ENCODE measurements around the gene FILIP1.

DNA sequence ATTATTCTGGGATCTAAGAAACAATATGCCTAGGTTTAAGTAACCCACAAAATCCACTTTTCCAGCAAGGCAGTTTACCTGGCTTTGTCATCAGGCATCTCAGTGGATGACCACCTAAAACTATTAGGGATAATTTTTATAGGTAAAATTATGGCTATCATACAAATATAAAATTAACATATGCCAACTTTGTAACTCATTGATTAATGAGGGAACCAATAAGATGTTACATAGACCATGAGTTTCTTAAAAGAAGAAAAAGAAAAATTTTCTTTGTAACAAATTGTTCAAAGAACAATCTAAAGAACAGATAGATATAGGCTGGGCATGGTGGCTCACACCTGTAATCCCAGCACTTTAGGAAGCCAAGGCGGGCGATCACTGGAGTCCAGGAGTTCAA lies 49.7 kb upstream of the FILIP1 start:
- TF ChIP-seq, protein P1, sequence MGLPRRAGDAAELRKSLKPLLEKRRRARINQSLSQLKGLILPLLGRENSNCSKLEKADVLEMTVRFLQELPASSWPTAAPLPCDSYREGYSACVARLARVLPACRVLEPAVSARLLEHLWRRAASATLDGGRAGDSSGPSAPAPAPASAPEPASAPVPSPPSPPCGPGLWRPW (IDR thresholded peaks at IDR 0.05): no peak
- TF ChIP-seq, protein P2, sequence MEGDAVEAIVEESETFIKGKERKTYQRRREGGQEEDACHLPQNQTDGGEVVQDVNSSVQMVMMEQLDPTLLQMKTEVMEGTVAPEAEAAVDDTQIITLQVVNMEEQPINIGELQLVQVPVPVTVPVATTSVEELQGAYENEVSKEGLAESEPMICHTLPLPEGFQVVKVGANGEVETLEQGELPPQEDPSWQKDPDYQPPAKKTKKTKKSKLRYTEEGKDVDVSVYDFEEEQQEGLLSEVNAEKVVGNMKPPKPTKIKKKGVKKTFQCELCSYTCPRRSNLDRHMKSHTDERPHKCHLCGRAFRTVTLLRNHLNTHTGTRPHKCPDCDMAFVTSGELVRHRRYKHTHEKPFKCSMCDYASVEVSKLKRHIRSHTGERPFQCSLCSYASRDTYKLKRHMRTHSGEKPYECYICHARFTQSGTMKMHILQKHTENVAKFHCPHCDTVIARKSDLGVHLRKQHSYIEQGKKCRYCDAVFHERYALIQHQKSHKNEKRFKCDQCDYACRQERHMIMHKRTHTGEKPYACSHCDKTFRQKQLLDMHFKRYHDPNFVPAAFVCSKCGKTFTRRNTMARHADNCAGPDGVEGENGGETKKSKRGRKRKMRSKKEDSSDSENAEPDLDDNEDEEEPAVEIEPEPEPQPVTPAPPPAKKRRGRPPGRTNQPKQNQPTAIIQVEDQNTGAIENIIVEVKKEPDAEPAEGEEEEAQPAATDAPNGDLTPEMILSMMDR (IDR thresholded peaks at IDR 0.05): no peak
- TF ChIP-seq POLR2A (IDR thresholded peaks at IDR 0.05; ENCODE audit: low read length): no peak
- TF ChIP-seq ZFP36 (IDR thresholded peaks at IDR 0.05; ENCODE audit: borderline replicate concordance, partially characterized antibody): no peak
- no peak for TF ChIP-seq TP53 (CRISPR knock-in tag; IDR thresholded peaks at IDR 0.05)
- TF ChIP-seq MYC (IDR thresholded peaks at IDR 0.05; ENCODE audit: borderline replicate concordance, low read length): no peak
- no peak for TF ChIP-seq RAD21 (conservative IDR thresholded peaks at IDR 0.05 in 1 of 2, IDR thresholded peaks at IDR 0.05 in 1 of 2)
- no peak for TF ChIP-seq RCOR1 (IDR thresholded peaks at IDR 0.05; ENCODE audit: low read depth, low read length)
- TF ChIP-seq MAFK (IDR thresholded peaks at IDR 0.05; ENCODE audit: partially characterized antibody): no peak
- TF ChIP-seq, protein P3, sequence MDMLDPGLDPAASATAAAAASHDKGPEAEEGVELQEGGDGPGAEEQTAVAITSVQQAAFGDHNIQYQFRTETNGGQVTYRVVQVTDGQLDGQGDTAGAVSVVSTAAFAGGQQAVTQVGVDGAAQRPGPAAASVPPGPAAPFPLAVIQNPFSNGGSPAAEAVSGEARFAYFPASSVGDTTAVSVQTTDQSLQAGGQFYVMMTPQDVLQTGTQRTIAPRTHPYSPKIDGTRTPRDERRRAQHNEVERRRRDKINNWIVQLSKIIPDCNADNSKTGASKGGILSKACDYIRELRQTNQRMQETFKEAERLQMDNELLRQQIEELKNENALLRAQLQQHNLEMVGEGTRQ (IDR thresholded peaks at IDR 0.05): no peak
- TF ChIP-seq, protein P4, sequence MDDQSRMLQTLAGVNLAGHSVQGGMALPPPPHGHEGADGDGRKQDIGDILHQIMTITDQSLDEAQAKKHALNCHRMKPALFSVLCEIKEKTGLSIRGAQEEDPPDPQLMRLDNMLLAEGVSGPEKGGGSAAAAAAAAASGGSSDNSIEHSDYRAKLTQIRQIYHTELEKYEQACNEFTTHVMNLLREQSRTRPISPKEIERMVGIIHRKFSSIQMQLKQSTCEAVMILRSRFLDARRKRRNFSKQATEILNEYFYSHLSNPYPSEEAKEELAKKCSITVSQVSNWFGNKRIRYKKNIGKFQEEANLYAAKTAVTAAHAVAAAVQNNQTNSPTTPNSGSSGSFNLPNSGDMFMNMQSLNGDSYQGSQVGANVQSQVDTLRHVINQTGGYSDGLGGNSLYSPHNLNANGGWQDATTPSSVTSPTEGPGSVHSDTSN (IDR thresholded peaks at IDR 0.05): no peak
- TF ChIP-seq ESRRA (IDR thresholded peaks at IDR 0.05; ENCODE audit: borderline replicate concordance, low read length): no peak
- TF ChIP-seq RNF2 (IDR thresholded peaks at IDR 0.05; ENCODE audit: borderline replicate concordance, low read depth): no peak
- TF ChIP-seq, protein P5, sequence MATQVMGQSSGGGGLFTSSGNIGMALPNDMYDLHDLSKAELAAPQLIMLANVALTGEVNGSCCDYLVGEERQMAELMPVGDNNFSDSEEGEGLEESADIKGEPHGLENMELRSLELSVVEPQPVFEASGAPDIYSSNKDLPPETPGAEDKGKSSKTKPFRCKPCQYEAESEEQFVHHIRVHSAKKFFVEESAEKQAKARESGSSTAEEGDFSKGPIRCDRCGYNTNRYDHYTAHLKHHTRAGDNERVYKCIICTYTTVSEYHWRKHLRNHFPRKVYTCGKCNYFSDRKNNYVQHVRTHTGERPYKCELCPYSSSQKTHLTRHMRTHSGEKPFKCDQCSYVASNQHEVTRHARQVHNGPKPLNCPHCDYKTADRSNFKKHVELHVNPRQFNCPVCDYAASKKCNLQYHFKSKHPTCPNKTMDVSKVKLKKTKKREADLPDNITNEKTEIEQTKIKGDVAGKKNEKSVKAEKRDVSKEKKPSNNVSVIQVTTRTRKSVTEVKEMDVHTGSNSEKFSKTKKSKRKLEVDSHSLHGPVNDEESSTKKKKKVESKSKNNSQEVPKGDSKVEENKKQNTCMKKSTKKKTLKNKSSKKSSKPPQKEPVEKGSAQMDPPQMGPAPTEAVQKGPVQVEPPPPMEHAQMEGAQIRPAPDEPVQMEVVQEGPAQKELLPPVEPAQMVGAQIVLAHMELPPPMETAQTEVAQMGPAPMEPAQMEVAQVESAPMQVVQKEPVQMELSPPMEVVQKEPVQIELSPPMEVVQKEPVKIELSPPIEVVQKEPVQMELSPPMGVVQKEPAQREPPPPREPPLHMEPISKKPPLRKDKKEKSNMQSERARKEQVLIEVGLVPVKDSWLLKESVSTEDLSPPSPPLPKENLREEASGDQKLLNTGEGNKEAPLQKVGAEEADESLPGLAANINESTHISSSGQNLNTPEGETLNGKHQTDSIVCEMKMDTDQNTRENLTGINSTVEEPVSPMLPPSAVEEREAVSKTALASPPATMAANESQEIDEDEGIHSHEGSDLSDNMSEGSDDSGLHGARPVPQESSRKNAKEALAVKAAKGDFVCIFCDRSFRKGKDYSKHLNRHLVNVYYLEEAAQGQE (IDR thresholded peaks at IDR 0.05): no peak

Measured in A549 (cell line).